K562 treated with DMSO at 1 percent for 4 hours (cell line): Measurements from ENCODE around the gene ADAMTS1. TPM values are rescaled to one million over a fixed set of nuclear protein-coding genes. Genes with fewer than 3 reads are reported as not detected.

ENCODE experiments used
- total RNA-seq: library from RNA; unstranded; fragments of 300-600 nt; gene quantifications from 2 replicates; pipeline ENCODE4 v1.2.3, GENCODE V29; 2022; ENCODE audit not compliant: insufficient read depth

The ADAMTS1 gene
- total RNA-seq = not detected in 2 replicates

DNA sequence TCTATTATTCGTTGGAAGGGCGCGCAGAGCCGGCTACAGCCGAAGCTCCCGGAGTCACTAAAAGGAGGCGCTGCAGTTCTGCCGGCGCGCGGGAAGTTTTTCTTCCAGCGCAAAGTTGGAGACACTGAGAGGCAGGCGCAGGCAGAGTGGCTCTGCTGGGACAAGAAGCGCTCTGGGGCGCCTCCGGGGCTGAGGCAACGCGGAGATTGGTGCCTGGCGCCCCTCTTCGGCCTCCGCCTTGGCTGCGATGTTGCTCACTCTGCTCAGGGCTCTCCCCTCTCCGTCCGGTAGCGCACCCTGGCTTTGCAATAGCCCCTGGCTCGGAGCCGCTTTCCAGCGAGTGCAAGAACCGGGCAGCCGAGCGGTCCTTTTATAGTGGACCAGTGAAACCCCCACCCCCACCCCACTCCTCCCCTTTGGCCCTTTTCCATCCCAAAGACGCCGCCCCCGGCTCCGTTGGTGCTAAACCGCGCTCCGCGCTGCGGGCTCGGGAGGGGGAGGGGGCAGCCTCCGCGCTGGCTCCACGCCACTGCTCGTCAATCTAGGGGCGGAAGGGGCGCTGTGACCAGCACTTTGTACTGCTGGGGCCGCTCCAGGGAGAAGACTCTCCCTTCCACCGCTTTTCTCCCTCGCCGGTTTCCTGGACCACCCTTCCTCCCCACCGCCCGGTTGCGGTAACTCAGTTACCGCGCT is at the start of gene ADAMTS1:
Gene ADAMTS1, minus strand, starts transcription at position 344 of the 693 bp plus-strand sequence. CDS start 455 bp downstream, outside the sequence.

Other genes with a start within 250 kb of the ADAMTS1 start
- gene ADAMTS5, start 121.7 kb upstream of the ADAMTS1 start, total RNA-seq = not detected in 2 replicates